ENCODE data around the gene IL12RB1.
A peak's percentile ranks its signal among the peaks of the same experiment; 100 is the strongest.

IL12RB1 gene

GRCh38 chr19:18096258-18096657 lies 9.5 kb upstream of the IL12RB1 start:
- no peaks in the 10 kb centered on the region for H3K9me3 ChIP-seq (ENCODE audit: control insufficient read depth, insufficient read depth, low read length)
- H3F3A ChIP-seq (ENCODE audit: control insufficient read depth, insufficient read depth), result peaks cover 27% of the 10 kb centered on the region
- H3K79me2 ChIP-seq (ENCODE audit: control insufficient read depth, low read length), result peaks cover 27% of the 10 kb centered on the region
- H3K36me3 ChIP-seq (ENCODE audit: control insufficient read depth, low read length), result peaks cover 20% of the 10 kb centered on the region
- H3K27ac ChIP-seq (ENCODE audit: low read depth, low read length), result no peak overlapping the region
- TF ChIP-seq EZH2phosphoT487 (IDR thresholded peaks at IDR 0.05; ENCODE audit: borderline replicate concordance, low read length) (no peak), CTCF (IDR thresholded peaks at IDR 0.05; ENCODE audit: low read depth, low read length, poor library complexity, severe bottlenecking) (no peak)
- H4K20me1 ChIP-seq (ENCODE audit: control insufficient read depth, insufficient read depth, low read depth, low read length), result no peaks in the 10 kb centered on the region
- no peaks in the 10 kb centered on the region for H3K27me3 ChIP-seq (ENCODE audit: control insufficient read depth, low read length)
- H3K4me2 ChIP-seq (ENCODE audit: low read length), result no peak overlapping the region
- no peaks in the 10 kb centered on the region for H3K9me2 ChIP-seq (replicated peaks; ENCODE audit: control insufficient read depth, low read length)
- H3K4me1 ChIP-seq (ENCODE audit: control insufficient read depth, low read length), result peaks cover 59% of the 10 kb centered on the region
- no peak overlapping the region for H3K4me3 ChIP-seq (ENCODE audit: low read length)

- Histone ChIP-seq H3F3A (ENCODE audit: control insufficient read depth, insufficient read depth) (peaks cover 32% of the 10 kb centered on the region), H3K79me2 (ENCODE audit: control insufficient read depth, low read length) (peaks cover 20% of the 10 kb centered on the region), H3K9me2 (replicated peaks; ENCODE audit: control insufficient read depth, low read length) (no peaks in the 10 kb centered on the region), H4K20me1 (ENCODE audit: control insufficient read depth, insufficient read depth, low read depth, low read length) (no peaks in the 10 kb centered on the region), H3K27ac (ENCODE audit: low read depth, low read length) (no peak overlapping the region), H3K27me3 (ENCODE audit: control insufficient read depth, low read length) (no peaks in the 10 kb centered on the region), H3K4me1 (ENCODE audit: control insufficient read depth, low read length) (peaks cover 61% of the 10 kb centered on the region), H3K4me3 (ENCODE audit: low read length) (no peak overlapping the region), H3K9me3 (ENCODE audit: control insufficient read depth, insufficient read depth, low read length) (no peaks in the 10 kb centered on the region), H3K4me2 (ENCODE audit: low read length) (no peak overlapping the region), H3K36me3 (ENCODE audit: control insufficient read depth, low read length) (peaks cover 16% of the 10 kb centered on the region)
- TF ChIP-seq EZH2phosphoT487 (IDR thresholded peaks at IDR 0.05; ENCODE audit: borderline replicate concordance, low read length) (no peak), CTCF (IDR thresholded peaks at IDR 0.05; ENCODE audit: low read depth, low read length, poor library complexity, severe bottlenecking) (no peak)
Measured at GRCh38 chr19:18093439-18094161, 6.9 kb upstream of the IL12RB1 start.

GRCh38 chr19:18091217-18091608 lies 4.5 kb upstream of the IL12RB1 start:
- H3K9me2 ChIP-seq (replicated peaks; ENCODE audit: control insufficient read depth, low read length), result no peaks in the 10 kb centered on the region
- H3K27me3 ChIP-seq (ENCODE audit: control insufficient read depth, low read length), result no peaks in the 10 kb centered on the region
- peaks cover 11% of the 10 kb centered on the region for H3K79me2 ChIP-seq (ENCODE audit: control insufficient read depth, low read length)
- H3K36me3 ChIP-seq (ENCODE audit: control insufficient read depth, low read length), result peaks cover 8% of the 10 kb centered on the region; the same call in 1 of the 2 replicates
- peaks cover 33% of the 10 kb centered on the region for H3F3A ChIP-seq (ENCODE audit: control insufficient read depth, insufficient read depth)
- peak overlapping the region; percentile 88 for H3K27ac ChIP-seq (ENCODE audit: low read depth, low read length)
- H3K4me1 ChIP-seq (ENCODE audit: control insufficient read depth, low read length), result peaks cover 70% of the 10 kb centered on the region
- no peaks in the 10 kb centered on the region for H4K20me1 ChIP-seq (ENCODE audit: control insufficient read depth, insufficient read depth, low read depth, low read length)
- no peaks in the 10 kb centered on the region for H3K9me3 ChIP-seq (ENCODE audit: control insufficient read depth, insufficient read depth, low read length)
- H3K4me3 ChIP-seq (ENCODE audit: low read length), result peak overlapping the region; percentile 60
- TF ChIP-seq CTCF (IDR thresholded peaks at IDR 0.05; ENCODE audit: low read depth, low read length, poor library complexity, severe bottlenecking) (no peak), EZH2phosphoT487 (IDR thresholded peaks at IDR 0.05; ENCODE audit: borderline replicate concordance, low read length) (no peak)
- H3K4me2 ChIP-seq (ENCODE audit: low read length), result peak overlapping the region; percentile 86
